ENCODE results near the gene FARP1.

GRCh38 chr13:98420554-98421175, 277.8 kb downstream of the FARP1 start:
- TF ChIP-seq, protein P1, sequence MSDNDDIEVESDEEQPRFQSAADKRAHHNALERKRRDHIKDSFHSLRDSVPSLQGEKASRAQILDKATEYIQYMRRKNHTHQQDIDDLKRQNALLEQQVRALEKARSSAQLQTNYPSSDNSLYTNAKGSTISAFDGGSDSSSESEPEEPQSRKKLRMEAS (IDR thresholded peaks at IDR 0.05; ENCODE audit: low read depth): no peak
- TF ChIP-seq RCOR1 (IDR thresholded peaks at IDR 0.05; ENCODE audit: low read length): no peak
- no peak for TF ChIP-seq CTCF (IDR thresholded peaks at IDR 0.05)
- no peak for TF ChIP-seq RFX5 (IDR thresholded peaks at IDR 0.05; ENCODE audit: low read length)
- no peak for TF ChIP-seq POLR2AphosphoS5 (IDR thresholded peaks at IDR 0.05; ENCODE audit: low read depth, low read length)
- no peak for TF ChIP-seq ZBTB33 (IDR thresholded peaks at IDR 0.05; ENCODE audit: borderline replicate concordance, low read depth)
- TF ChIP-seq RAD21 (IDR thresholded peaks at IDR 0.05; ENCODE audit: low read length): no peak
